AG04450 (cell line): ENCODE data around the gene VWF. TPM values are rescaled to one million over a fixed set of nuclear protein-coding genes. Genes with fewer than 3 reads are reported as not detected.

Experiments
- CTCF ChIA-PET: fragments of 300-600, 350-600 bp; formaldehyde crosslinking; extraction: SDS; loops from one replicate; lab custom pipeline; 2022; ENCODE audit warnings: antibody characterized with exemption, inconsistent platforms; lab: Charles Lee
- POLR2A ChIA-PET: fragments of 350-600 bp; formaldehyde crosslinking; extraction: SDS; loops from one replicate; lab custom pipeline; 2021; ENCODE audit warnings: antibody characterized with exemption, inconsistent platforms; lab: Yijun Ruan, JAX
- DNase-seq: peaks from one replicate; pipeline ENCODE4 v3.0.0-alpha.2; 2011; ENCODE audit warnings: low read depth, low spot score
- H3K27ac ChIP-seq: one replicate; pipeline ENCODE4 v1.5.1; 2012; ENCODE audit warnings: low read depth, low read length, control low read depth
- H3K27me3 ChIP-seq: one replicate; pipeline ENCODE4 v1.6.0; 2012; ENCODE audit warnings: low read length; ENCODE audit not compliant: control insufficient read depth, insufficient read depth
- H3K4me3 ChIP-seq: 2 replicates; pipeline ENCODE4 v1.5.1; 2011; ENCODE audit warnings: mild to moderate bottlenecking, low read depth, low read length, control low read depth
- H3K9me3 ChIP-seq: 2 replicates; pipeline ENCODE4 v1.5.1; 2012; ENCODE audit warnings: low read length; ENCODE audit not compliant: control insufficient read depth, insufficient read depth
- polyA plus RNA-seq: library from polyadenylated mRNA; depleted of rRNA; stranded (reverse); fragments of >200 nt; gene quantifications from 2 replicates; pipeline ENCODE4 v1.2.3, GENCODE V29; 2011
- TF ChIP-seq, protein P1 (sequence below): IDR thresholded peaks from 2 replicates; pipeline ENCODE4 v1.5.1; 2011; ENCODE audit warnings: low read depth, low read length, control low read depth, inconsistent platforms

The VWF gene
- polyA plus RNA-seq, 1 experiment: 0.35 TPM

DNA sequence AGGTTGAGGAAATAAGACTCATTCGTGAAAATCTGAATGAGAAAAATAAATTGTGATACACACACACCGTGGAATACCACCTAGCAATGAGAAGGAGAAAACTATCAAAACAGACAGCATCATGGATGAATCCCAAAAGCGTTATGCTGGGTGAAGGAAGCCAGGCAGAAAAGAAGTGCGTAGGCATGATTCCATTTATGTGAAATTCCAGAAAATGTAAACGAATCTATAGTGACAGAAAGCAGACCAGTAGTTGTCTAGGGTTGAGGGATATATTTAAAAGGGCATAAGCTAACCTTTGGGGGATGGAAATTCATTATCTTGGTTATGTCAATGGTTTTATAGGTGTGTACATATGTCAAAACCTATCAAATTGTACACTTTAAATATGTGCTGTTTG, 136.9 kb downstream of the VWF start:
- POLR2A ChIA-PET: interaction anchor here (0.9 kb wide), 1 partner anchor 299 kb away, joined by 3 read pairs; no protein-coding TSS in a partner anchor
- H3K4me3 ChIP-seq: no peak overlapping the region
- CTCF ChIA-PET: interaction anchor here (0.9 to 6.5 kb wide), 30 partner anchors 10 to 900 kb away, joined by 3 to 295 read pairs (median 6); no protein-coding TSS in a partner anchor
- TF ChIP-seq, protein P1, sequence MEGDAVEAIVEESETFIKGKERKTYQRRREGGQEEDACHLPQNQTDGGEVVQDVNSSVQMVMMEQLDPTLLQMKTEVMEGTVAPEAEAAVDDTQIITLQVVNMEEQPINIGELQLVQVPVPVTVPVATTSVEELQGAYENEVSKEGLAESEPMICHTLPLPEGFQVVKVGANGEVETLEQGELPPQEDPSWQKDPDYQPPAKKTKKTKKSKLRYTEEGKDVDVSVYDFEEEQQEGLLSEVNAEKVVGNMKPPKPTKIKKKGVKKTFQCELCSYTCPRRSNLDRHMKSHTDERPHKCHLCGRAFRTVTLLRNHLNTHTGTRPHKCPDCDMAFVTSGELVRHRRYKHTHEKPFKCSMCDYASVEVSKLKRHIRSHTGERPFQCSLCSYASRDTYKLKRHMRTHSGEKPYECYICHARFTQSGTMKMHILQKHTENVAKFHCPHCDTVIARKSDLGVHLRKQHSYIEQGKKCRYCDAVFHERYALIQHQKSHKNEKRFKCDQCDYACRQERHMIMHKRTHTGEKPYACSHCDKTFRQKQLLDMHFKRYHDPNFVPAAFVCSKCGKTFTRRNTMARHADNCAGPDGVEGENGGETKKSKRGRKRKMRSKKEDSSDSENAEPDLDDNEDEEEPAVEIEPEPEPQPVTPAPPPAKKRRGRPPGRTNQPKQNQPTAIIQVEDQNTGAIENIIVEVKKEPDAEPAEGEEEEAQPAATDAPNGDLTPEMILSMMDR: no peak
- H3K27ac ChIP-seq: no peak overlapping the region
- no peaks in the 10 kb centered on the region for H3K9me3 ChIP-seq
- peaks cover 20% of the 10 kb centered on the region for H3K27me3 ChIP-seq
- DNase-seq: no peak

- POLR2A ChIA-PET: no interaction called here
- H3K9me3 ChIP-seq: no peaks in the 10 kb centered on the region
- no peak overlapping the region for H3K27ac ChIP-seq
- H3K4me3 ChIP-seq: no peak overlapping the region
- DNase-seq: no peak
- H3K27me3 ChIP-seq: peaks cover 26% of the 10 kb centered on the region
- TF ChIP-seq, protein P1: no peak
- CTCF ChIA-PET: interaction anchor here (1.6 kb wide), 1 partner anchor 53 kb away, joined by 17 read pairs; no protein-coding TSS in a partner anchor
Observed at GRCh38 chr12:5985471-5985870, 139.0 kb downstream of the VWF start.

DNA sequence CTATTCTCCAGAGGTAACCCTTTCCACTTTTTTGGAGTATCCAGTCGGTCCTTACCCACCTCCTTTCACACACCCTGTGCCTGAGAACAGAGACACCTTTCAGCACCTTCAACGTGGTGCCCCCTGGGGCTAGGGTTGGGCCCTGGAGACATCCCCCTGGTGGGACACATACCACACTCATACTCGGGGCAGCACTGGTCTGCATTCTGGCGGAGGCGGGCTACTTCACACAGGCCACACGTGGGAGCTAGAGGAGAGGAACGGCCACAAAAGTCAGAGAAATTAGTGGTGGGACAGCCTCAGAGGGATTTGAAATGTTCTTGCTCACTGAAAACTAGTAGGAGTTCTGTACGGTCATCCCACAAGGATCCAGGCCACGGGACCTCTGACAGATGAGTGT, 139.6 kb downstream of the VWF start:
- TF ChIP-seq, protein P1: no peak
- Histone ChIP-seq H3K9me3 (no peaks in the 10 kb centered on the region), H3K27me3 (peaks cover 26% of the 10 kb centered on the region), H3K27ac (no peak overlapping the region), H3K4me3 (no peak overlapping the region)
- ChIA-PET CTCF (no interaction called here), POLR2A (no interaction called here)
- DNase-seq: no peak

DNA sequence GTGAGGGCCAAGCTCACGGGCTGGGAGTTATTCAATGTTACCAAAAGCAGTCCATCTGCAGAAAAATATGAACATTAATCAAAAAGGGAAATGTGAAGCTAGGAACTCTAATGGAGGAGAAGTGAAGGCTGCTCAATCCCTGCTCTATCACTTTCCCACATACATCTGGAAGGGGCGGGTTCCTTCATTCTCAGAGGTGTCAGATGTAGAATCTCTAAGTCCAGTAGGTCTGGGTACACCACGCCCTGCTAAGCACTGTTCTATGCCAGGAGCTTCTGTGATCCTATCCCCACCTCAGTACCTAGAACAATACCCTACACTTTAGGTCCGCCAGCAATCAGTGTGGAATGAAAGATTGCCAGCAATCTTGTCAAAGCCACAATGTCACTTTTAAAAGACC, 142.4 kb downstream of the VWF start:
- POLR2A ChIA-PET: no interaction called here
- CTCF ChIA-PET: interaction anchor here (0.8 kb wide), 1 partner anchor 57 kb away, joined by 3 read pairs; no protein-coding TSS in a partner anchor
- Histone ChIP-seq H3K27ac (no peak overlapping the region), H3K4me3 (no peak overlapping the region), H3K27me3 (peaks cover 32% of the 10 kb centered on the region), H3K9me3 (no peaks in the 10 kb centered on the region)
- TF ChIP-seq, protein P1: no peak
- no peak for DNase-seq

DNA sequence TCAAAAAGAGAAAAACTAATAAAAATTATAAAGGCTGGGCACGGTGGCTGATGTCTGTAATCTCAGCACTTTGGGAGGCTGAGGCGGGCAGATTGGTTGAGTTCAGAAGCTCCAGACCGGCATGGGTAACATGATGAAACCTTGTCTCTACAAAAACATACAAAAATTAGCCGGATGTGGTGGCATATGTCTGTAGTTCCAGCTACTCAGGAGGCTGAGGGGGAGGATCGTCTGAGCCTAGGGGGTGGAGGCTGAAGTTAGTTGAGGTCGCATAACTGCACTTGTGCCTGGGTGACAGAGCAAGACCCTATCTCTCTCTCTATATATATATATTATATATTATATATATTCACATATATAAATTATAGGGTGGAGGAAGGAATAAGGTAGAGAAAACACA, 146.9 kb downstream of the VWF start:
- TF ChIP-seq, protein P1: no peak
- Histone ChIP-seq H3K27me3 (peaks cover 35% of the 10 kb centered on the region), H3K9me3 (no peaks in the 10 kb centered on the region), H3K27ac (no peak overlapping the region), H3K4me3 (no peak overlapping the region)
- POLR2A ChIA-PET: no interaction called here
- CTCF ChIA-PET: interaction anchor here (1.6 to 4.3 kb wide), 2 partner anchors 11 to 302 kb away, joined by 4 to 37 read pairs; no protein-coding TSS in a partner anchor
- DNase-seq: no peak
